ENCODE data around the gene PTH2.

Gene PTH2

DNA sequence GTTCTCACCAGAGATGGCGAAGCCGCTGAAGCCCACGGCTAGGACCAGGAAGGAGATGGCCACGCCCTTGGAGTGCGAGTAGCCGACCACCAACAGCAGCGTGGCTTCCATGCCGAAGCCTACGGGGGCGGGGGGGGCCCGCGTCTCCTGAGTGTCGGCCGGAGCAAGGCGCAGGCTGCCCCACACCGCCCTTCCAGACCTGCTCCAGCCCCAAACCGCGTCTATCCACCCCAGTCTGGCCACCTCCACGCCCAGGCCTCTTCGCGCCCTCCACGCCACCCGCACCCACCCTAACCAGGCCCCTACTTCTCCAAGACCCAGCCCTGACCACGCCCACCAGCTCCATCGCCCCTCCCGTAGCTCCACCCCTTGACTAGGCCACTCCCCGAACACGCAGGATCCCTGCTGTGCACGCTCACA, 8.1 kb upstream of the PTH2 start:
- in situ Hi-C loops (cut with HindIII; ENCODE audit: low sequenced_read_pairs): no loop called here
- no peak for DNase-seq (ENCODE audit: low read depth, low spot score)
- TF ChIP-seq, protein P1, sequence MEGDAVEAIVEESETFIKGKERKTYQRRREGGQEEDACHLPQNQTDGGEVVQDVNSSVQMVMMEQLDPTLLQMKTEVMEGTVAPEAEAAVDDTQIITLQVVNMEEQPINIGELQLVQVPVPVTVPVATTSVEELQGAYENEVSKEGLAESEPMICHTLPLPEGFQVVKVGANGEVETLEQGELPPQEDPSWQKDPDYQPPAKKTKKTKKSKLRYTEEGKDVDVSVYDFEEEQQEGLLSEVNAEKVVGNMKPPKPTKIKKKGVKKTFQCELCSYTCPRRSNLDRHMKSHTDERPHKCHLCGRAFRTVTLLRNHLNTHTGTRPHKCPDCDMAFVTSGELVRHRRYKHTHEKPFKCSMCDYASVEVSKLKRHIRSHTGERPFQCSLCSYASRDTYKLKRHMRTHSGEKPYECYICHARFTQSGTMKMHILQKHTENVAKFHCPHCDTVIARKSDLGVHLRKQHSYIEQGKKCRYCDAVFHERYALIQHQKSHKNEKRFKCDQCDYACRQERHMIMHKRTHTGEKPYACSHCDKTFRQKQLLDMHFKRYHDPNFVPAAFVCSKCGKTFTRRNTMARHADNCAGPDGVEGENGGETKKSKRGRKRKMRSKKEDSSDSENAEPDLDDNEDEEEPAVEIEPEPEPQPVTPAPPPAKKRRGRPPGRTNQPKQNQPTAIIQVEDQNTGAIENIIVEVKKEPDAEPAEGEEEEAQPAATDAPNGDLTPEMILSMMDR (IDR thresholded peaks at IDR 0.05; ENCODE audit: low read depth, low read length): no peak
- no peak overlapping the region for H3K4me3 ChIP-seq (ENCODE audit: low read depth, low read length)

- in situ Hi-C loops (cut with HindIII; ENCODE audit: low sequenced_read_pairs): no loop called here
- no peak overlapping the region for H3K4me3 ChIP-seq (ENCODE audit: low read depth, low read length)
- TF ChIP-seq, protein P1 (IDR thresholded peaks at IDR 0.05; ENCODE audit: low read depth, low read length): peak; percentile 34
- no peak for DNase-seq (ENCODE audit: low read depth, low spot score)
Measured at GRCh38 chr19:49430678-49431329, 7.6 kb upstream of the PTH2 start.

DNA sequence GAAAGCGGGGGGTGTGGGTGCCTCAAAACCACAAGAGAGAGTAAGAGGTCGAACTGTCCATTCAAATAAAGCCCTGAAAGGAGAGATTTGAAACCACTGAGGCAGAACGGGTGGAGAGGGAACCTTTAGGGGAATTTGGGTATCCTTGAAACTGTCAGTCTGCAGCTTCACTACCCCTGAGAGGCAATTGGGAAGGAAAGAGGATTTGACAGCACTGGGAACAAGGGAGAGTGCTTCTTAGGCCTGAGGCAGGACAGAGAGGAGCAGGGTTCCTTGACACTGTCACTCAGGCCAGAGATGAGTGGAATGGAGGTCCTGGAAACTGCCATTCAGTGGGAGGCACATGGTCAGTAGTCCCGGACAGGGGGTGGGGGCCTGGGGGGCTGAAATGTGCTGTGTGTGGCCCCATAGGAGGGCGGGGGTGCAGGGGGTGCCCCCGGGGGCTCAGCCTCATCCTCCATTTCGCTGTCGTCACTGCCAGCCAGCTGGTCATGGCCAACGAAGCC, 7.0 kb upstream of the PTH2 start:
- H3K4me3 ChIP-seq (ENCODE audit: low read depth, low read length): no peak overlapping the region
- TF ChIP-seq, protein P1 (IDR thresholded peaks at IDR 0.05; ENCODE audit: low read depth, low read length): no peak
- no peak for DNase-seq (ENCODE audit: low read depth, low spot score)
- in situ Hi-C loops (cut with HindIII; ENCODE audit: low sequenced_read_pairs): no loop called here

GRCh38 chr19:49428547-49429451, 5.6 kb upstream of the PTH2 start:
- TF ChIP-seq, protein P1 (IDR thresholded peaks at IDR 0.05; ENCODE audit: low read depth, low read length): no peak
- no peak for DNase-seq (ENCODE audit: low read depth, low spot score)
- H3K4me3 ChIP-seq (ENCODE audit: low read depth, low read length): no peak overlapping the region
- in situ Hi-C loops (cut with HindIII; ENCODE audit: low sequenced_read_pairs): no loop called here

GRCh38 chr19:49427855-49428546, 4.8 kb upstream of the PTH2 start:
- no peak for DNase-seq (ENCODE audit: low read depth, low spot score)
- in situ Hi-C loops (cut with HindIII; ENCODE audit: low sequenced_read_pairs): no loop called here
- TF ChIP-seq, protein P1 (IDR thresholded peaks at IDR 0.05; ENCODE audit: low read depth, low read length): no peak

DNA sequence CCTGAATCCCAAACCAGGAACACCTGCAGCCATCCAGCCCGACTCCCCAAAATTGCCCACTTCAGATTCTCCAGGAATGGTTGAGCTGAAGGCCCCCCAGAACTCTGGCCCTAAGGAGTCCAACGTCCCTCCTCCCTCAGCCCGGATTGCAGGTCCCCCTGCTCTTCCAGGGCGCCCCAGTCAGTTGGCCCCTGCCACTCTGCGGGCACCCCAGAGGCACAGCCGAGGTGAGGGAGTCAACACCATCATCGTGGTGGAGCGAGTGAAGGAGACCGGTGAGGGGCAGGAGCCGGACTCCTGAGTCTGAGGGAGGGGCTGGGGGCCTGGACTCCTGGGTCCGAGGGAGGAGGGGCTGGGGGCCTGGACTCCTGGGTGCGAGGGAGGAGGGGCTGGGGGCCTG, 4.1 kb upstream of the PTH2 start:
- in situ Hi-C loops (cut with HindIII; ENCODE audit: low sequenced_read_pairs): no loop called here
- H3K4me3 ChIP-seq (ENCODE audit: low read depth, low read length): no peak overlapping the region
- DNase-seq (ENCODE audit: low read depth, low spot score): no peak
- TF ChIP-seq, protein P1 (IDR thresholded peaks at IDR 0.05; ENCODE audit: low read depth, low read length): no peak

More at GRCh38 chr19:49427855-49428546, 4.8 kb upstream of the PTH2 start:
- no peak overlapping the region for H3K4me3 ChIP-seq (ENCODE audit: low read depth, low read length)
